HEK293 (cell line): ENCODE measurements around the gene CCDC14.

Experiments
- AEBP2 ChIP-seq: fragments of 450-650 bp; formaldehyde crosslinking; IDR thresholded peaks from 2 replicates; pipeline ENCODE4 v1.5.1; 2016; ENCODE audit warnings: missing biosample characterization, missing genetic modification characterization, borderline replicate concordance
- CTCF ChIP-seq: fragments of 450-650 bp; formaldehyde crosslinking; IDR thresholded peaks from 2 replicates; pipeline ENCODE4 v1.5.1; 2016; ENCODE audit warnings: missing biosample characterization, missing genetic modification characterization
- YY1 ChIP-seq: fragments of 450-650 bp; formaldehyde crosslinking; IDR thresholded peaks from 2 replicates; pipeline ENCODE4 v1.5.1; 2018; ENCODE audit warnings: missing biosample characterization, missing genetic modification characterization
- ZNF558 ChIP-seq: fragments of 450-650 bp; formaldehyde crosslinking; IDR thresholded peaks from 2 replicates; pipeline ENCODE4 v1.5.1; 2016; ENCODE audit warnings: missing biosample characterization, missing genetic modification characterization
- ZNF626 ChIP-seq: fragments of 450-650 bp; sonication (Bioruptor Pico); formaldehyde crosslinking; IDR thresholded peaks from 2 replicates; pipeline ENCODE4 v1.5.1; 2018; ENCODE audit warnings: missing biosample characterization, missing genetic modification characterization, inconsistent platforms
- ZNF747 ChIP-seq: fragments of 450-650 bp; formaldehyde crosslinking; IDR thresholded peaks from 2 replicates; pipeline ENCODE4 v1.5.1; 2016; ENCODE audit warnings: missing biosample characterization, missing genetic modification characterization

GRCh38 chr3:123877965-123878364, 83.1 kb downstream of the CCDC14 start:
- TF ChIP-seq CTCF (tag by site-specific recombination) (no peak), ZNF558 (tag by site-specific recombination) (no peak), YY1 (no peak), AEBP2 (tag by site-specific recombination) (no peak), ZNF626 (tag by site-specific recombination) (no peak), ZNF747 (tag by site-specific recombination) (no peak)
